ENCODE results near the gene SF3B2.
"Not testable (repeated sequence)": the region's sequence is repeated elsewhere in the genome, so short reads cannot be mapped to it uniquely, and the experiment has no call there.

Gene SF3B2

DNA sequence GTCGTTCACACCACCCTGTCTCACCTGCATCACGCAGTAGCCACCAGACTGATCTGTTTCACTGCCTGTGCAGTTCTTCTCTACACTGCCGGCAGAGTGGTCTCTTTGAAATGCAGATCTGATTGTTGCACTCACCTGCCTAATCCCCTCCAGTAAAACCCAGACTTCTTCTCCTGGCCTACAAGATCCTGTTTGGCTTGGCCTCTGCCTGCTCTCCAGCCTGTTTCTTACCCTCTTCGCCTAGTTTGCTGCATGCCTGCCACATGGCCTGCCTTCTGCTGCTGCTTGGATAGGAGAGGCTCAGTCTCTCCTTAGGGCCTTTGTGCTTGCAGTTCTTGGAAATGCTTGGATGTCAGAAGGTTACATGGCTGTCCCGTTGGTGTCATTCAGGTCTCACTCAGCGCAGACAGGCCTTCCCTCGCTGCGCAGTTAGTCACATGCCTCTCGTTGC is 59.9 kb downstream of the SF3B2 start:
- DNase-seq (ENCODE audit: extremely low read depth, insufficient read length), result no peak
- TF ChIP-seq, protein P1, sequence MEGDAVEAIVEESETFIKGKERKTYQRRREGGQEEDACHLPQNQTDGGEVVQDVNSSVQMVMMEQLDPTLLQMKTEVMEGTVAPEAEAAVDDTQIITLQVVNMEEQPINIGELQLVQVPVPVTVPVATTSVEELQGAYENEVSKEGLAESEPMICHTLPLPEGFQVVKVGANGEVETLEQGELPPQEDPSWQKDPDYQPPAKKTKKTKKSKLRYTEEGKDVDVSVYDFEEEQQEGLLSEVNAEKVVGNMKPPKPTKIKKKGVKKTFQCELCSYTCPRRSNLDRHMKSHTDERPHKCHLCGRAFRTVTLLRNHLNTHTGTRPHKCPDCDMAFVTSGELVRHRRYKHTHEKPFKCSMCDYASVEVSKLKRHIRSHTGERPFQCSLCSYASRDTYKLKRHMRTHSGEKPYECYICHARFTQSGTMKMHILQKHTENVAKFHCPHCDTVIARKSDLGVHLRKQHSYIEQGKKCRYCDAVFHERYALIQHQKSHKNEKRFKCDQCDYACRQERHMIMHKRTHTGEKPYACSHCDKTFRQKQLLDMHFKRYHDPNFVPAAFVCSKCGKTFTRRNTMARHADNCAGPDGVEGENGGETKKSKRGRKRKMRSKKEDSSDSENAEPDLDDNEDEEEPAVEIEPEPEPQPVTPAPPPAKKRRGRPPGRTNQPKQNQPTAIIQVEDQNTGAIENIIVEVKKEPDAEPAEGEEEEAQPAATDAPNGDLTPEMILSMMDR (IDR thresholded peaks at IDR 0.05; ENCODE audit: insufficient read depth, low read length, poor library complexity, severe bottlenecking), result no peak
- Histone ChIP-seq H3K27me3 (replicated peaks; ENCODE audit: control insufficient read depth, insufficient read depth, low read length) (no peaks in the 10 kb centered on the region), H3K4me3 (replicated peaks; ENCODE audit: low read depth, low read length) (no peak overlapping the region), H3K36me3 (ENCODE audit: control insufficient read depth, insufficient read depth, low read length) (no peaks in the 10 kb centered on the region)

DNA sequence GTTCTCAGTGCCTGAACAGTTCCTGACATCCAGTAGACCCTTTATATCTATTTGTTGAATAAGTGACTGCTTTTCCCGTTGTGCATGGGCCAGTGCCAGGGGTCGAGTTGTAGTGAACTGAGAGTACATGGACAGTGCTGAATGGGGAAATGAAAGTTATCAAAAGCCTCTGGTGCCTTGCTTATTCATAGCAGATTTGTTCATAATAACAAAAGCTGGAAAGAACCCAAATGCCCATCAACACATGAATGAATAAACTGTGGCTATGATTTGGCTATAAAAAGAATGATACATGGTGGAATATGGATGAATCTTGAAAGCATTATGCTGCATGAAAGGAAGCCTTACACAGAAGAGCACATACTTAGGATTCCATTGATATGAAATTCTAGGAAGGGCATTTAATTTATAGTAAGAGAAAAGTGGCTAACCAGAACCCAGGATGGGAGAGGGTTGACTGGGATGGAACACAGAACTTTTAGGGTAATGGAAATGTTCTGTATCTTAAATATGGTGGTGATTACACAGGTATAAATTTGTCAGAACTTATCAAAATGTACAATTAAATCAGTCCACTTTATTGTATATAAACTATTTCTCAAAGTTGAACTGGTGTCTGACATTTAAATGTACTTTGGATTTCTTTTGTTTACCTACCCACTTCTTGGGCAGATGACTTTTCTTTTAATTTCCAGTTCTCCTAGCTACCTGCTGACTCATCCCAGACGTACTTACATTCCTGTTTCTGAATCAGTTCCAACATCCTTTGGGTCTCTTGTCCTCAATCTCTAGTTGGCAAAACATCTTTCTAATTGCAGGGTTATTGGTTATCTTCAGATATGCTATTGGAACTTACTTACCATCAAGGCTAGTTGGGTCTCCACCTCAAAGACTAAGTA is 60.7 kb downstream of the SF3B2 start:
- H3K36me3 ChIP-seq (ENCODE audit: control insufficient read depth, insufficient read depth, low read length), result no peaks in the 10 kb centered on the region
- TF ChIP-seq, protein P1 (IDR thresholded peaks at IDR 0.05; ENCODE audit: insufficient read depth, low read length, poor library complexity, severe bottlenecking), result no peak
- no peak for DNase-seq (ENCODE audit: extremely low read depth, insufficient read length)
- no peaks in the 10 kb centered on the region for H3K27me3 ChIP-seq (replicated peaks; ENCODE audit: control insufficient read depth, insufficient read depth, low read length)
- 0 out of 2 replicates have a peak overlapping the region, but pooled peaks have one; percentile 3 for H3K4me3 ChIP-seq (replicated peaks; ENCODE audit: low read depth, low read length)

DNA sequence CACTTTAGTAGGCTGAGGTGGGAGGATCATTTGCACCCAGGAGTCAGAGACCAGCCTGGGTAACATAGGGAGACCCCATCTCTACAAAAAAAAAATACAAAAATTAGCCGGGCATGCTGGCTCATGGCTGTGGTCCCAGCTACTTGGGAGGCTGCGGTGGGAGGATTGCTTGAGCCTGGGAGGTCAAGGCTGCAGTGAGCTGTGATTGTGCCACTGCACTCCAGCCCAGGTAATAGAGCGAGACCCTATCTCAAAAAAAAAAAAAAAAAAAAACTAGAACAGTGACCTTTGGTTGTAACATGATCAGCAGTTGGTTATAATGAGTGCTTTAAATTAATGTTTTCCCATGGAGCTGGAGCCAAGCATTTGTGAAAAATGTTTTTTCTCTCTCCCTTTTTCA is 62.8 kb downstream of the SF3B2 start:
- DNase-seq (ENCODE audit: extremely low read depth, insufficient read length); H3K4me3 ChIP-seq (replicated peaks; ENCODE audit: low read depth, low read length): not testable (repeated sequence)

DNA sequence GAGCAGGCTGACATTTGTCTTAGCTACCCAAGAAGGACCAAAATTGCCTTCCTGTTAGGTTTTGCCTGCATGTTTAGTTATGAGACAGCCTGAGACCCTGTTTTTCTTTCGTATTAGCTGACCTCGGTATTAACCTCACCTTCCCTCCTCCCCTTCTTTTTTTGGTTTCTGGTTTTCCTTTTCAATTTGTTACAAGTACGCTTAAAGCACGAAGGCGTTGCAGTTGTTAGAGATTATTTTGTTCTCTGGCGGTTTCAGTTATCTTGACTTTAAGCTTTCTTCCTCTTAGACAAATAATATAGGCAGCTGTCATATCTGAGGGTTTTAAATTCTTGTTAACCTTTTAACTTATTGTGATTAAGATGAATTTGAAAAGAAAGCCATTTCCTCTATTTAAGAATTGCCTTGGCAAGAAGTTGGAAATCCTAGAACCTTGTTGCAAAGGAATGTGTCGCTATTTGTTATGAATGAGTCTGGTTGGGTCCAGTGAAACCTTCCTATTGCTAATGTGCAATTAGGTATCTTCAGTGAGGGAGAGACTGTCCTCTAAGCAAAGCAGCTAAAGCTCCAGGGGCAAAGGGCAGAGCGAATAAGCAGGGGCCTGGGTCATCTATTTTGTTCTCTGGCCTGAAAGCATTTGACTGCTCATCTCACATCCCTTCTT is 63.6 kb downstream of the SF3B2 start:
- no peak for DNase-seq (ENCODE audit: extremely low read depth, insufficient read length)
- TF ChIP-seq, protein P1 (IDR thresholded peaks at IDR 0.05; ENCODE audit: insufficient read depth, low read length, poor library complexity, severe bottlenecking), result no peak
- H3K27me3 ChIP-seq (replicated peaks; ENCODE audit: control insufficient read depth, insufficient read depth, low read length), result no peaks in the 10 kb centered on the region
- H3K36me3 ChIP-seq (ENCODE audit: control insufficient read depth, insufficient read depth, low read length), result no peaks in the 10 kb centered on the region
- peak overlapping the region; percentile 43 for H3K4me3 ChIP-seq (replicated peaks; ENCODE audit: low read depth, low read length)

More for the DNA sequence above, 62.8 kb downstream of the SF3B2 start:
- H3K27me3 ChIP-seq (replicated peaks; ENCODE audit: control insufficient read depth, insufficient read depth, low read length); H3K36me3 ChIP-seq (ENCODE audit: control insufficient read depth, insufficient read depth, low read length): not testable (repeated sequence)

DNA sequence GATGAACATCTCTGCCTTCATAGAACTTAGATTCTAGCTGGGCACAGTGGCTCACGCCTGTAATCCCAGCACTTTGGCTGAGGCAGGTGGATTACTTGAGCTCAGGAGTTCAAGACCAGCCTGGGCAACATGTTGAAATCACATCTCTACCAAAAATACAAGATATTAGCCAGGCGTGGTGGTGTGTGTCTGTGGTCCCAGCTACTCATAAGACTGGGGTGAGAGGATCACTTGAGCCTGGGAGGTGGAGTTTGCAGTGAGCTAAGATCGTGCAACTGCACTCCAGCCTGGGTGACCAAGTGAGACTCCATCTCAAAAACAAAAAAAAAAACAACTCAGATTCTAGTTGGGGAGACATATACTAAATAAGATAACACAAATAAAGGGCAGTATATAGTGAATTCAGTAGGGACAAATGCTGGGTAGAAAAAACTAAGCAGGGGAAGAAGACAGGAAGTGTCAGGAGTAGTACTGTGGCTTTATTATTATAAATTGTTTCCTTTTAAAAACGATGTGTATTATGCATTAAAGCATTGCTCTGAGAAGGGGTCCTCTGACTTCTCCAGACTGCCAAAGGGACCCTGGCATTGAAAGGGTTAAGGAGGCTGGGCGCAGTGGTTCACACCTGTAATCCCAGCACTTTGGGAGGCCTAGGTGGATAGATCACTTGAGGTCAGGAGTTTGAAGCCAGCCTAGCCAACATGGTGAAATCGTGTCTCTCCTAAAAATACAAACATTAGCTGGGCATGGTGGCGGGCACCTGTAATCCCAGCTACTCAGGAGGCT is 64.6 kb downstream of the SF3B2 start:
- Histone ChIP-seq H3K36me3 (ENCODE audit: control insufficient read depth, insufficient read depth, low read length) (no peaks in the 10 kb centered on the region), H3K27me3 (replicated peaks; ENCODE audit: control insufficient read depth, insufficient read depth, low read length) (no peaks in the 10 kb centered on the region), H3K4me3 (replicated peaks; ENCODE audit: low read depth, low read length) (no peak overlapping the region)
- DNase-seq (ENCODE audit: extremely low read depth, insufficient read length), result no peak
- TF ChIP-seq, protein P1 (IDR thresholded peaks at IDR 0.05; ENCODE audit: insufficient read depth, low read length, poor library complexity, severe bottlenecking), result no peak
